PC-3 (cell line): ENCODE results near the gene CFAP97D2.

ENCODE experiments used
- EZH2 ChIP-seq: fragments of 300-600 bp; sonication (generic); IDR thresholded peaks from one replicate; pipeline ENCODE4 v1.6.1; 2017; ENCODE audit warnings: antibody characterized with exemption, mild to moderate bottlenecking, low read length; ENCODE audit not compliant: unreplicated experiment
- EZH2phosphoT487 ChIP-seq: fragments of 300-600 bp; sonication (generic); IDR thresholded peaks from 2 replicates; pipeline ENCODE4 v1.6.1; 2018; ENCODE audit warnings: mild to moderate bottlenecking, antibody characterized with exemption, low read length, borderline replicate concordance
- TF ChIP-seq, protein P1 (sequence below): fragments of 300-600 bp; sonication (generic); conservative IDR thresholded peaks from 2 replicates; pipeline ENCODE4 v1.5.1; 2017; ENCODE audit warnings: antibody characterized with exemption, low read depth, mild to moderate bottlenecking, low read length

DNA sequence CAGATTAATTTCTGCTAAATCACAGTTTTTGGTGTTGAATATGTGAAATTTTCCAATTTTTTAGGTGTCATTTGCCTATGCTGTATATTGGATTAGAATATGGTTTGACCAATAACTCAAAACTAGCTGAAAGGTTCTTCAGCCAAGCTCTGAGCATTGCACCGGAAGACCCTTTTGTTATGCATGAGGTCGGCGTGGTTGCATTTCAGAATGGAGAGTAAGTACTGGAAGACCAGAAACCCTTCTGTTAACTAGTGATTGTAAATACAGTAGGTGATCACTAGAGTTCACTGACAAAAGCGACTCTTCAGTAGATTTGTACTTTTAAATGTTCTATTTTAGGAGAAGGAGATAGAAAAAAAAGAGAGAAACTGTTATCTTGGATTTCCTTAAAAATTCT lies 78.0 kb downstream of the CFAP97D2 start:
- TF ChIP-seq, protein P1, sequence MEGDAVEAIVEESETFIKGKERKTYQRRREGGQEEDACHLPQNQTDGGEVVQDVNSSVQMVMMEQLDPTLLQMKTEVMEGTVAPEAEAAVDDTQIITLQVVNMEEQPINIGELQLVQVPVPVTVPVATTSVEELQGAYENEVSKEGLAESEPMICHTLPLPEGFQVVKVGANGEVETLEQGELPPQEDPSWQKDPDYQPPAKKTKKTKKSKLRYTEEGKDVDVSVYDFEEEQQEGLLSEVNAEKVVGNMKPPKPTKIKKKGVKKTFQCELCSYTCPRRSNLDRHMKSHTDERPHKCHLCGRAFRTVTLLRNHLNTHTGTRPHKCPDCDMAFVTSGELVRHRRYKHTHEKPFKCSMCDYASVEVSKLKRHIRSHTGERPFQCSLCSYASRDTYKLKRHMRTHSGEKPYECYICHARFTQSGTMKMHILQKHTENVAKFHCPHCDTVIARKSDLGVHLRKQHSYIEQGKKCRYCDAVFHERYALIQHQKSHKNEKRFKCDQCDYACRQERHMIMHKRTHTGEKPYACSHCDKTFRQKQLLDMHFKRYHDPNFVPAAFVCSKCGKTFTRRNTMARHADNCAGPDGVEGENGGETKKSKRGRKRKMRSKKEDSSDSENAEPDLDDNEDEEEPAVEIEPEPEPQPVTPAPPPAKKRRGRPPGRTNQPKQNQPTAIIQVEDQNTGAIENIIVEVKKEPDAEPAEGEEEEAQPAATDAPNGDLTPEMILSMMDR = no peak
- TF ChIP-seq EZH2 = no peak
- no peak for TF ChIP-seq EZH2phosphoT487
